ENCODE measurements around the gene ADORA1. TPM values are rescaled to one million over a fixed set of nuclear protein-coding genes. Genes with fewer than 3 reads are reported as not detected.

The ADORA1 gene
- total and polyA plus RNA-seq, 4 donors = 0.33 to 1.1 (median 0.37) TPM

GRCh38 chr1:203142124-203142523 lies 14.6 kb downstream of the ADORA1 start:
- Histone ChIP-seq H3K9me3 (ENCODE audit: control insufficient read depth in 4 of 4, low read length in 3 of 4) (no peaks in the 10 kb centered on the region), H3K27me3 (ENCODE audit: control insufficient read depth in 4 of 4, insufficient read depth in 4 of 4, low read length in 3 of 4) (no peaks in the 10 kb centered on the region), H3K36me3 (ENCODE audit: control insufficient read depth in 4 of 4, insufficient read depth in 3 of 4, low read depth in 1 of 4, low read length in 3 of 4) (no peaks in the 10 kb centered on the region), H3K27ac (ENCODE audit: low read depth in 1 of 2, low read length in 2 of 2) (no peak overlapping the region), H3K4me3 (ENCODE audit: low read depth in 1 of 3, low read length in 3 of 3) (no peak overlapping the region), H3K9ac (ENCODE audit: low read depth in 1 of 2, low read length in 2 of 2) (no peak overlapping the region), H3K4me1 (ENCODE audit: control insufficient read depth in 4 of 4, insufficient read depth in 4 of 4, low read length in 3 of 4) (no peaks in the 10 kb centered on the region)
- WGBS = 85% methylated on average over 6 of the region's 6 CpGs
- TF ChIP-seq TAF1 (conservative IDR thresholded peaks at IDR 0.05) (no peak), YY1 (IDR thresholded peaks at IDR 0.05) (no peak), SP1 (IDR thresholded peaks at IDR 0.05) (no peak), FOXA1 (IDR thresholded peaks at IDR 0.05) (no peak), HNF4G (IDR thresholded peaks at IDR 0.05) (no peak), RXRA (IDR thresholded peaks at IDR 0.05) (no peak), FOXA2 (IDR thresholded peaks at IDR 0.05) (no peak), ZBTB33 (IDR thresholded peaks at IDR 0.05) (no peak), ATF3 (IDR thresholded peaks at IDR 0.05) (no peak), NR2F2 (IDR thresholded peaks at IDR 0.05) (no peak), JUND (IDR thresholded peaks at IDR 0.05) (no peak), CTCF (IDR thresholded peaks at IDR 0.05; ENCODE audit: low read depth, low read length, missing input control) (no peak), EGR1 (IDR thresholded peaks at IDR 0.05; ENCODE audit: low read depth in 2 of 2) (no peak), HNF4A (conservative IDR thresholded peaks at IDR 0.05) (no peak), MAX (IDR thresholded peaks at IDR 0.05) (no peak), REST (IDR thresholded peaks at IDR 0.05) (no peak), GABPA (IDR thresholded peaks at IDR 0.05 in 1 of 2, conservative IDR thresholded peaks at IDR 0.05 in 1 of 2) (no peak), RAD21 (IDR thresholded peaks at IDR 0.05) (no peak)
- no peak for DNase-seq (ENCODE audit: low spot score)
